H1 (cell line): ENCODE measurements around the gene EIF4ENIF1. TPM values are rescaled to one million over a fixed set of nuclear protein-coding genes. Genes with fewer than 3 reads are reported as not detected.

Source experiments
- CTCF ChIA-PET: fragments of 300-600 bp; sonication (Branson Sonifier 250); formaldehyde crosslinking; loops from one replicate; lab custom pipeline; 2021; ENCODE audit not compliant: partially characterized antibody; lab: Charles Lee
- POLR2A ChIA-PET: fragments of 300-600 bp; sonication (Branson Sonifier 250); formaldehyde crosslinking; loops from one replicate; lab custom pipeline; 2021; ENCODE audit warnings: inconsistent platforms; ENCODE audit not compliant: partially characterized antibody; lab: Charles Lee
- DNase-seq, 2 experiments: peaks; one replicate each; pipeline versions ENCODE4 v3.0.0 to v3.0.0-alpha.2; 2010 to 2022; ENCODE audit warnings: low spot score in 2 of 2, low read depth in 1 of 2, mixed read lengths in 1 of 2
- FAIRE-seq: peaks from 2 replicates; lab custom pipeline; 2011; peaks lifted over from hg19 to GRCh38; lab: Jason Lieb, UNC
- H2AFZ ChIP-seq: 2 replicates; pipeline ENCODE4 v1.8.1; 2012; ENCODE audit warnings: low read length, inconsistent platforms
- H2AK5ac ChIP-seq: 2 replicates; pipeline ENCODE4 v1.6.1; 2013; ENCODE audit warnings: low read depth, low read length
- H2BK120ac ChIP-seq: replicated peaks from 2 replicates; pipeline ENCODE3; 2013; ENCODE audit warnings: low read depth, low read length, inconsistent platforms
- H2BK12ac ChIP-seq: 2 replicates; pipeline ENCODE4 v1.6.1; 2013; ENCODE audit warnings: low read depth, low read length
- H2BK15ac ChIP-seq: 2 replicates; pipeline ENCODE4 v1.6.1; 2013; ENCODE audit warnings: low read length
- H2BK20ac ChIP-seq: 2 replicates; pipeline ENCODE4 v1.6.1; 2013; ENCODE audit warnings: low read length
- H2BK5ac ChIP-seq: 2 replicates; pipeline ENCODE4 v1.6.1; 2013; ENCODE audit warnings: low read depth, low read length
- H3K14ac ChIP-seq: 2 replicates; pipeline ENCODE4 v1.6.1; 2013; ENCODE audit warnings: inconsistent platforms; ENCODE audit not compliant: insufficient read length
- H3K18ac ChIP-seq: 2 replicates; pipeline ENCODE4 v1.6.1; 2013; ENCODE audit warnings: low read length; ENCODE audit errors: extremely low read depth
- H3K23ac ChIP-seq: 2 replicates; pipeline ENCODE4 v1.6.1; 2013; ENCODE audit warnings: inconsistent platforms; ENCODE audit not compliant: insufficient read length
- H3K23me2 ChIP-seq: 2 replicates; pipeline ENCODE4 v1.6.1; 2013; ENCODE audit warnings: low read depth, low read length
- H3K27ac ChIP-seq: 2 replicates; pipeline ENCODE4 v1.6.1; 2011; ENCODE audit warnings: low read depth, low read length, inconsistent platforms
- H3K27me3 ChIP-seq, 4 experiments: replicated peaks in 1 of 4; 1 replicate in 1 of 4; 2 replicates in 3 of 4; pipeline versions ENCODE4 v1.6.1 to v1.8.1; 2011 to 2013; ENCODE audit warnings: low read length in 3 of 4, mild to moderate bottlenecking in 3 of 4, inconsistent platforms in 2 of 4, mixed read lengths in 2 of 4, moderate library complexity in 1 of 4; ENCODE audit not compliant: control insufficient read depth in 3 of 4, insufficient read depth in 3 of 4; ENCODE audit errors: extremely low read depth in 1 of 4
- H3K36me3 ChIP-seq, 4 experiments: 2 replicates each; pipeline versions ENCODE4 v1.6.1 to v1.8.1; 2011 to 2013; ENCODE audit warnings: mild to moderate bottlenecking in 4 of 4, low read length in 3 of 4, moderate library complexity in 2 of 4, control low read depth in 1 of 4, inconsistent platforms in 1 of 4; ENCODE audit not compliant: insufficient read depth in 4 of 4, control insufficient read depth in 2 of 4
- H3K4ac ChIP-seq: replicated peaks from 2 replicates; pipeline ENCODE3; 2013; ENCODE audit warnings: low read length, low read depth, mixed read lengths, inconsistent platforms; ENCODE audit not compliant: insufficient read length
- H3K4me1 ChIP-seq, 4 experiments: replicated peaks in 1 of 4; 1 replicate in 1 of 4; 2 replicates in 3 of 4; pipeline versions ENCODE4 v1.6.1 to v1.8.1; 2011 to 2013; ENCODE audit warnings: low read length in 3 of 4, inconsistent platforms in 2 of 4, mixed read lengths in 1 of 4; ENCODE audit not compliant: insufficient read depth in 4 of 4, control insufficient read depth in 3 of 4
- H3K4me2 ChIP-seq, 2 experiments: 2 replicates each; pipeline versions ENCODE4 v1.6.1 to v1.8.1; 2011 to 2013; ENCODE audit warnings: low read depth in 2 of 2, low read length in 2 of 2, control low read depth in 1 of 2, inconsistent platforms in 1 of 2, mild to moderate bottlenecking in 1 of 2; ENCODE audit not compliant: insufficient read depth in 1 of 2
- H3K4me3 ChIP-seq, 4 experiments: fragments of 200-600, 300-600 bp in 1 of 4; sonication (generic), shearing (Covaris generic), sonication (Bioruptor Twin) in 1 of 4; 2 replicates each; pipeline versions ENCODE4 v1.5.1 to v1.8.1; 2011 to 2016; ENCODE audit warnings: low read length in 4 of 4, low read depth in 3 of 4, control low read depth in 2 of 4, inconsistent platforms in 2 of 4, mild to moderate bottlenecking in 2 of 4, mixed read lengths in 1 of 4, moderate library complexity in 1 of 4; ENCODE audit not compliant: insufficient read depth in 2 of 4; ENCODE audit errors: extremely low read depth in 1 of 4
- H3K56ac ChIP-seq: replicated peaks from 2 replicates; pipeline ENCODE3; 2013; ENCODE audit warnings: low read depth, mild to moderate bottlenecking, mixed read lengths, low read length, inconsistent platforms; ENCODE audit not compliant: insufficient read length
- H3K79me1 ChIP-seq: 2 replicates; pipeline ENCODE4 v1.6.1; 2013; ENCODE audit warnings: low read depth, low read length, control low read depth
- H3K79me2 ChIP-seq, 2 experiments: 2 replicates each; pipeline versions ENCODE4 v1.6.1 to v1.8.1; 2012 to 2013; ENCODE audit warnings: low read length in 2 of 2, mild to moderate bottlenecking in 2 of 2, inconsistent platforms in 1 of 2; ENCODE audit not compliant: insufficient read depth in 2 of 2, control insufficient read depth in 1 of 2
- H3K9ac ChIP-seq, 4 experiments: replicated peaks in 1 of 4; 1 replicate in 1 of 4; 2 replicates in 3 of 4; pipeline versions ENCODE4 v1.6.1 to v1.8.1; 2011 to 2013; ENCODE audit warnings: low read depth in 3 of 4, low read length in 3 of 4, control low read depth in 2 of 4, mild to moderate bottlenecking in 2 of 4, moderate library complexity in 2 of 4, inconsistent platforms in 1 of 4; ENCODE audit errors: extremely low read depth in 1 of 4
- H3K9me3 ChIP-seq, 2 experiments: 2 replicates each; pipeline versions ENCODE4 v1.6.1 to v1.8.1; 2012 to 2013; ENCODE audit warnings: mild to moderate bottlenecking in 2 of 2, moderate library complexity in 2 of 2, control low read depth in 1 of 2, inconsistent platforms in 1 of 2, low read depth in 1 of 2, low read length in 1 of 2, mixed read lengths in 1 of 2; ENCODE audit not compliant: insufficient read depth in 2 of 2
- H4K20me1 ChIP-seq, 2 experiments: replicated peaks in 1 of 2; 2 replicates each; pipeline versions ENCODE3 to v1.8.1; 2011 to 2013; ENCODE audit warnings: inconsistent platforms in 2 of 2, low read length in 2 of 2, mild to moderate bottlenecking in 1 of 2; ENCODE audit not compliant: insufficient read depth in 2 of 2, control insufficient read depth in 1 of 2
- H4K5ac ChIP-seq: 2 replicates; pipeline ENCODE4 v1.6.1; 2013; ENCODE audit warnings: low read length, low read depth, mixed read lengths, inconsistent platforms; ENCODE audit not compliant: insufficient read length
- H4K8ac ChIP-seq: 2 replicates; pipeline ENCODE4 v1.8.0; 2013; ENCODE audit warnings: mild to moderate bottlenecking, moderate library complexity, low read length, inconsistent platforms; ENCODE audit not compliant: insufficient read depth; ENCODE audit errors: extremely low read depth
- H4K91ac ChIP-seq: replicated peaks from 2 replicates; pipeline ENCODE3; 2013; ENCODE audit warnings: low read length, mixed read lengths, inconsistent platforms; ENCODE audit not compliant: insufficient read length
- BRCA1 ChIP-seq: IDR thresholded peaks from 2 replicates; pipeline ENCODE4 v1.6.1; 2012; ENCODE audit warnings: low read depth, low read length, improper control_type of control experiment
- RAD21 ChIP-seq, 2 experiments: IDR thresholded peaks in 1 of 2; conservative IDR thresholded peaks in 1 of 2; 2 replicates each; pipeline ENCODE4 v1.6.1; 2011; ENCODE audit warnings: low read depth in 2 of 2, low read length in 2 of 2, improper control_type of control experiment in 1 of 2, inconsistent platforms in 1 of 2, mild to moderate bottlenecking in 1 of 2, moderate library complexity in 1 of 2
- SRF ChIP-seq: IDR thresholded peaks from 2 replicates; pipeline ENCODE4 v1.6.1; 2011; ENCODE audit warnings: mild to moderate bottlenecking, low read depth, low read length, moderate library complexity
- WGBS, 2 experiments: shearing (Covaris generic) in 1 of 2; methylation state at CpG; one replicate each; pipeline versions ENCODE4 v1.1.6 to v1.1.7; 2013 to 2015; ENCODE audit warnings: low lambda C conversion rate in 2 of 2, mixed read lengths in 2 of 2, inconsistent platforms in 1 of 2, low coverage in 1 of 2, missing lambda C conversion rate in 1 of 2; ENCODE audit not compliant: insufficient replicate concordance in 2 of 2, insufficient coverage in 1 of 2, insufficient read length in 1 of 2; ENCODE audit errors: extremely low coverage in 1 of 2, missing lambda C conversion rate in 1 of 2; 5-methylcytosine and 5-hydroxymethylcytosine counted together
- polyA plus RNA-seq, 7 experiments: library from polyadenylated mRNA; depleted of rRNA in 3 of 7; stranded (reverse) in 5 of 7; unstranded in 2 of 7; fragments of >200 nt in 5 of 7; fragments of 200-250 nt in 2 of 7; gene quantifications; 1 replicate in 5 of 7; 2 replicates in 1 of 7; 4 replicates in 1 of 7; pipeline versions ENCODE4 v1.2.1 to v1.2.3, GENCODE V29; 2011 to 2013; ENCODE audit warnings: missing spikeins in 2 of 7, mixed read lengths in 2 of 7
- total RNA-seq: library from RNA; stranded (reverse); fragmentation: NEBNext Ultra II Directional; extraction: Animal tissue kit (Norgen Biotek cat#: 25700); gene quantifications from 2 replicates; pipeline ENCODE4 v1.2.1, GENCODE V29; 2021
- TF ChIP-seq, protein P1 (sequence below), 3 experiments: IDR thresholded peaks; 1 replicate in 2 of 3; 2 replicates in 1 of 3; pipeline versions ENCODE4 v1.5.1 to v1.6.1; 2011; ENCODE audit warnings: low read length in 3 of 3, mild to moderate bottlenecking in 3 of 3, inconsistent platforms in 2 of 3, low read depth in 1 of 3, moderate library complexity in 1 of 3; ENCODE audit not compliant: insufficient read depth in 1 of 3; ENCODE audit errors: control extremely low read depth in 1 of 3

Gene EIF4ENIF1
- total and polyA plus RNA-seq, 2 of the 8 experiments (the other 6 are each of a cell fraction or from before 2014, with no cell fraction given), result 21.9 to 23.6 TPM

DNA sequence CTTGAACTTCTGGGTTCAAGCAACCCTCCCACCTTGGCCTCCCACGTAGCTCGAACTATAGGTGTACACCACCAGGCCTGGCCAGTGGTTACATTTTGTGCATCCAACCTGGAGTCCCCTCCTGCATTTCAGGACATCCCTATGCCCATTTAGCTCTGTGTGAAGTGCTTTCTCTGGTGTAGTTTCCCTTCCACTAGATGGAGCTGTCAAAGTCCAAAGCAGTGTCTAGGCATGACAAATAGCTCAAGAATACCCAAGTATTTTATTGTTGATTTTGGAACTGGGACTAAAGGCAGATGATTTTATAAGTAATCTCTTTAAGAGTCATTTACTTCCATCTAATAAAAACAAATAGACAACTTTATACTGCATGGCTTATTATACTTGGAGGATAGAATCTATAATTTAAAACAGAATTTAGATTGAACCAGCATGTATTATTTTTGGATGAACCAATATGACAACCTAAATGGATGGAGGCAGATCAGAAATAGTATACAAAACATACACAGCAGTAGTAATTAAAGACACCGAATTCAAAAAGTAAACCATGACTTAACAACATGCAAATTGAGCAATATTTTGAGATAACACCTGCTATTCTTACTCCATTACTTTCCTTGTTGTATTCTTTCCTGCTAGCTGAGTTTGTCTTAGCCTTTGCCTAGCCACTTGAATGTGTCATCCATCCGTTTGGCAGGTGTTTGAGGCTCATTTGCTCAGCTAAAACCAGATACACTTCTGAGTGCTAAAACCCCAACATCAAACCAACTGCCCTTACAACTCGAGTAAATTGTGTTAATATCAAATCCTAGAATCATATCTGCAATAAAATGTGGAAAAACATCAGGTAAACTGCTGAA lies 37.7 kb downstream of the EIF4ENIF1 start:
- no peak overlapping the region for H3K14ac ChIP-seq
- no peak overlapping the region for H2AFZ ChIP-seq
- H3K56ac ChIP-seq, result no peak overlapping the region
- no peak overlapping the region for H2BK20ac ChIP-seq
- H3K18ac ChIP-seq, result no peak overlapping the region
- peak; percentile 57 for FAIRE-seq
- H2BK15ac ChIP-seq, result no peak overlapping the region
- H2BK120ac ChIP-seq, result no peak overlapping the region
- H4K91ac ChIP-seq, result no peak overlapping the region
- H3K27ac ChIP-seq, result no peak overlapping the region
- no peaks in the 10 kb centered on the region for H3K4me1 ChIP-seq
- no peak overlapping the region for H2AK5ac ChIP-seq
- peaks cover 0 to 1% (median 0%) of the 10 kb centered on the region in 4 experiments; a peak in 1 of 7 replicates for H3K27me3 ChIP-seq
- no peak overlapping the region for H4K8ac ChIP-seq
- H2BK5ac ChIP-seq, result no peak overlapping the region
- TF ChIP-seq SRF (no peak), RAD21 (IDR thresholded peaks at IDR 0.05 in 1 of 2, conservative IDR thresholded peaks at IDR 0.05 in 1 of 2; ENCODE audit: low read depth in 2 of 2, low read length in 2 of 2) (peak; percentile 29 to 46; a peak in 3 of 4 replicates), BRCA1 (no peak)
- TF ChIP-seq, protein P1, sequence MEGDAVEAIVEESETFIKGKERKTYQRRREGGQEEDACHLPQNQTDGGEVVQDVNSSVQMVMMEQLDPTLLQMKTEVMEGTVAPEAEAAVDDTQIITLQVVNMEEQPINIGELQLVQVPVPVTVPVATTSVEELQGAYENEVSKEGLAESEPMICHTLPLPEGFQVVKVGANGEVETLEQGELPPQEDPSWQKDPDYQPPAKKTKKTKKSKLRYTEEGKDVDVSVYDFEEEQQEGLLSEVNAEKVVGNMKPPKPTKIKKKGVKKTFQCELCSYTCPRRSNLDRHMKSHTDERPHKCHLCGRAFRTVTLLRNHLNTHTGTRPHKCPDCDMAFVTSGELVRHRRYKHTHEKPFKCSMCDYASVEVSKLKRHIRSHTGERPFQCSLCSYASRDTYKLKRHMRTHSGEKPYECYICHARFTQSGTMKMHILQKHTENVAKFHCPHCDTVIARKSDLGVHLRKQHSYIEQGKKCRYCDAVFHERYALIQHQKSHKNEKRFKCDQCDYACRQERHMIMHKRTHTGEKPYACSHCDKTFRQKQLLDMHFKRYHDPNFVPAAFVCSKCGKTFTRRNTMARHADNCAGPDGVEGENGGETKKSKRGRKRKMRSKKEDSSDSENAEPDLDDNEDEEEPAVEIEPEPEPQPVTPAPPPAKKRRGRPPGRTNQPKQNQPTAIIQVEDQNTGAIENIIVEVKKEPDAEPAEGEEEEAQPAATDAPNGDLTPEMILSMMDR (IDR thresholded peaks at IDR 0.05; ENCODE audit: control extremely low read depth in 1 of 3, insufficient read depth in 1 of 3, low read depth in 1 of 3, low read length in 3 of 3), result peak in 2 of 3 experiments; percentile 49 to 66; a peak in 3 of 4 replicates
- TF ChIP-seq, all 59 proteins: peak for 2
- H4K20me1 ChIP-seq, result peaks cover 0 to 1% of the 10 kb centered on the region in 2 experiments
- H3K9ac ChIP-seq, result no peak overlapping the region
- no peaks in the 10 kb centered on the region for H3K9me3 ChIP-seq
- H3K4me3 ChIP-seq, result no peak overlapping the region
- no peak for DNase-seq
- H3K23ac ChIP-seq, result no peak overlapping the region
- no peaks in the 10 kb centered on the region for H3K23me2 ChIP-seq
- POLR2A ChIA-PET, result interaction anchor here (0.6 to 2.1 kb wide), 4 partner anchors 12 to 288 kb away, joined by 3 to 23 read pairs (median 4); no protein-coding TSS in a partner anchor
- H3K4ac ChIP-seq, result no peak overlapping the region
- peaks cover 3 to 22% (median 6%) of the 10 kb centered on the region in 4 experiments for H3K36me3 ChIP-seq
- H3K79me2 ChIP-seq, result no peaks in the 10 kb centered on the region
- H3K4me2 ChIP-seq, result no peak overlapping the region
- WGBS, 2 experiments, result 85% methylated on average over 5 of the region's 5 CpGs; no CpG with 5 or more reads in 1 of the 2 experiments
- CTCF ChIA-PET, result interaction anchor here (0.6 to 3.0 kb wide), 25 partner anchors 9 to 1270 kb away, joined by 3 to 18 read pairs (median 5); no protein-coding TSS in a partner anchor
- no peak overlapping the region for H4K5ac ChIP-seq
- H2BK12ac ChIP-seq, result no peak overlapping the region
- no peaks in the 10 kb centered on the region for H3K79me1 ChIP-seq
